NCI-H1694 treated with DMSO at 0.1 percent for 48 hours (cell line): Measurements from ENCODE around the gene DRAXIN.

Experiments used
- DNase-seq: peaks from one replicate; lab custom pipeline; 2025; lab: John Stamatoyannopoulos, UW

The DRAXIN gene

DNA sequence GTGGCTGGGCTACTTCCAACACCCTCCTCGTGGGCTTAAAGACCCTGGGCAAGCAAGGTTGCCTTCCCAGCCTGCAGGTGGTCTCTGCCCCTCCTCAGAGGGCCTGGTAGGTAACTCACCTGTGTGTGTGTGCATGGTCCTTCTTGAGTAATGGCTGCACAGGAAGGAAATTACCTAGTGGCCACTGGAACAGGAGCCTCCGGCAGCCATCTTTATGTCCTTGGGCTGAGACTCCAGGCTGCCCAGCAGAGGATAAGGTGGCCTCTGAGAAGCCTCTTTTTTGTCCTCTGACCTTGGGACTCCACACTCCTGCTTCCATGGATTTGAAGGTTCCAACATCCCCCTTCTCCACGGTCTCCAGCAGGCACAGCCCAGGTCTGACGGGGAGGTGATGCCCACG lies 20.0 kb downstream of the DRAXIN start:
- DNase-seq, result no peak

GRCh38 chr1:11712285-11712684 lies 20.8 kb downstream of the DRAXIN start:
- DNase-seq, result no peak

GRCh38 chr1:11713095-11713494 lies 21.6 kb downstream of the DRAXIN start:
- no peak for DNase-seq

- no peak for DNase-seq
Observed at GRCh38 chr1:11714831-11715575, 23.5 kb downstream of the DRAXIN start.

- DNase-seq, result peak; percentile 24
Observed at GRCh38 chr1:11719313-11720032, 28.0 kb downstream of the DRAXIN start.

DNA sequence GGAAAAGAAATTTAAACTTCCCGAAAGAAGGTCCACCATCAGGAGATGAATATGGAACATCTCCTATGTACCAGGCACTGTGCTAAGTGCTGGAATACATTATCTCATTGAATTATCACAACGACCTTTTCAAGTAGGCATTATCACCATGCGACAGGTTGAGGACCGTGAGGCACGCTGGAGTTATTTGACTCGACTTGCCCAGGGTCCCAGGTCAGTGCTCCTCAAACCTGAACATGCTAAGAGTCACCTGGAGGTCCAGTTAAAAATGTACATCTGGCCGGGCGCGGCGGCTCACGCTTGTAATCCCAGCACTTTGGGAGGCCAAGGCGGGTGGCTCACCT lies 28.5 kb downstream of the DRAXIN start:
- DNase-seq, result no peak

DNA sequence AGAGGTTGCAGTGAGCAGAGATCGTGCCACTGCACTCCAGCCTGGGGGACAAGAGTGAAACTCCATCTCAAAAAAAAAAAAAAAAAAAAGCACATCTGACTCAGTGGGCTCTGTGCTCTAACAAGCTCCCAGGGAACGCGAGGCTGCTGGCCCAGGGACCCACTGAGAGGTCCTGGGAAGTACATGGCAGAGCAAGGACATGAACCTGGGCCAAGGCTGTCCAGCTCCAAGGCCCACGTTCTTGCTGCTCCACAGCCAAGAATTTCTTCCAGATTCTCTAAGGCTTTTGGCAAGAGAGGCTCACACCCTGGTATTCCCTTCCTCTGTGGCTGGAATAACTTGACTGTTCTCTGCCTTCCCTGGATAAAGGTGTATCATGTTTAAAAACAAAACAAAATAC lies 29.0 kb downstream of the DRAXIN start:
- no peak for DNase-seq

- no peak for DNase-seq
Observed at GRCh38 chr1:11721311-11721710, 29.8 kb downstream of the DRAXIN start.

GRCh38 chr1:11722538-11722937 lies 31.0 kb downstream of the DRAXIN start:
- no peak for DNase-seq

GRCh38 chr1:11725616-11726015 lies 34.1 kb downstream of the DRAXIN start:
- DNase-seq, result no peak

DNA sequence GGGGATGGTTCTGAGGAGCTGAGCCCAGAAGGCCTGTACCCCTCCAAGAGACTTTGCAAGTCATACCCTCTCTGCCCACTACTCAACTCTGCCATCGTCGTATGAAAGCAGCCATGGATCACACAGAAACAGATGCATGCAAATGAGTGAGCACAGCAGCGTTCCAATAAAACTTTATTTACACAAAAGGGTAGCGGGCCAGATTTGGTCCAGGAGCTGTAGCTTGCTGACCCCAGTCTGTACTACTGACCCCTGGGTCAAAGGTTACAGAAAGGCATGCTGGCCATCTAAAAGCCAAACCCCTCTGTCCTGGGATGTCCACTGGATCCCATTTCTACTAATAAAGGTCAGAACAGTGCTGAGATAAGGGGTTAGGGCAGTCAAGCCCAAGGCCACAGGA lies 35.6 kb downstream of the DRAXIN start:
- no peak for DNase-seq

GRCh38 chr1:11728126-11728806 lies 36.8 kb downstream of the DRAXIN start:
- DNase-seq, result no peak

DNA sequence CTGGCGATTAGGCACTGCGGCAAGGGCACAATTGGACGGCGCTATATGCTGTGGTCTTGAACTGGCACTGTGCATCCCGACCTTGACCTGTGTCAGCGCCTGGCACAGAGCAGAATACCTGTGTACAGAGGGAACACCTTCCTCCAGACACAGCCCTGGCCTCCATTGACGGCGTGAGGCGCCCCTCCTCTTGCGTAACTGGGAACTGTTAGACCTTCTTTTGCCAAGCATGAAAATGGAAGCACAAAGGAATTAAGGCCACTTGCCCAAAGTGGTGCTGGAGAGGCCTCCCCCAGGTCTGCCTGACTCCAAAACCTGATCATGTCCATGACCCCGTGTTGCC lies 37.6 kb downstream of the DRAXIN start:
- no peak for DNase-seq

GRCh38 chr1:11729498-11730428 lies 38.3 kb downstream of the DRAXIN start:
- no peak for DNase-seq

DNA sequence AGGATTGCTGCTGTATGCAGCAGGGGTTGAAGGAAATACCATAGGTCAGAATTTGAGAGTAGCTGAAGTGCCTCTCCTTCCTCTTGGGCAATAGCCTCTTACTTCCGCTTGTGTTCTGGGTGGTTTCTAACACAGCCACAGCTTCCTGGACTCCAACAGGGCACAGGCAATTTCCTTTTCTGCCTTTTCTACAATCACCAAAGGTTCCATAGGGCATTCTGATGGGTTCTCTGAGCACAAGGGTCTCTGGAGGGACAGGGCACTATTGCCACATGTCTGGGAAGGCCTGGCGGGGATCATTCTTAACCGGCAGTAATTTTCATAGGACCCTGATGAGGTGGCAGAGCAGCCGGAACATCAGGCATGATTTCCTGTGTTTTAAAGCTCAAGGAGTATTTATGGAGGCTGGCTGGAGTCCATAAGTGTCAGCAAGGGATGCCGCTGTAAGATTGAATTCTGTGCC lies 39.0 kb downstream of the DRAXIN start:
- no peak for DNase-seq

DNA sequence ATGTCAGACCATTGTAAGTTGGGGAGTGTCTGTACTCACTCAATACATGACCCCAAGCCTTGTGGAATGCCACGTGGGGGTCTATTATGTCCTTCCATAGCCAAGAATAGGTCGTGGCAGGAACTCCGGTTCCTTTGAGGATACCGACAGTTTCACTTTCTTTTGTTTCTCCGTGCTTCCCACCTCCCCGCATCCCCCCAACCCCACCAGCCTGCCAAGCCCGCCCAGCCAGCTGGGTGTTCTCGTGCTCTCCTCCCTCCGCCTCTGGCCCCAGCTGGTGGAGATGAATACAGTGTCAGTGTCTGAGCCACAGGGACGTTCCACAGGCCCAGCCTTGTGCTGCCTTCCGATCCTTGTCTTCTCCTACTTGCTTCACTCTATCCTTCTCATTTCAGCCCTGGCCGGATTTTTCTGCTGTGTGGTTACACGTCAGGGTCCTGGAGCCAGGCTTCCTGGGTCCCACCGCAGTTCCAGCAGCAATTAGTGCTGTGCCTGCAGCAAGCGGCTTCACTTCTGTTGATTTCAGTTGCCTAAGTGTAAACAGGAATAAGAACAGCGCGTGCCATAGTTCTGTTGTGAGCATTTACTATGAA lies 40.3 kb downstream of the DRAXIN start:
- DNase-seq, result peak; percentile 76

DNA sequence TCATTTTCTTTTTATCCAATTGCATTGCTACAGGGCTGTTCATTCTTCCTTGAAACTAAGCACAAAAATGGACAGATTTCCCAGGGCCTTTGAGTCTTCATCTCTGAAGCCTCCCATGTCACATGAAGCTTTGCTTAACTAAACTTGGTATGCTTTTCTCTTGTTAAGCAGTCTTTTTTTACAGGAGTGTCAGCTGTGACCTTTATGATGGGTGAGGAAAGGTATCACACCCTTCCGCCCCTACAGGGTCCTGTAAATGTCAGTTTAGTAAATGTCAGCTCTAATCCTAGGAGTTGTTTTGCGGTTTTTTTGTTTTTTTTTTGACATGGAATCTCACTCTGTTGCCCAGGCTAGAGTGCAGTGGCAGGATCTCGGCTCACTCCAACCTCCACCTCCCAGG lies 41.8 kb downstream of the DRAXIN start:
- no peak for DNase-seq

GRCh38 chr1:11735531-11735853 lies 44.0 kb downstream of the DRAXIN start:
- no peak for DNase-seq

GRCh38 chr1:11735854-11736745 lies 44.6 kb downstream of the DRAXIN start, which contains the start of gene AGTRAP:
AGTRAP (plus strand) TSS chr1:11736136; CDS start chr1:11736209, 73 bp downstream.
- no peak for DNase-seq

DNA sequence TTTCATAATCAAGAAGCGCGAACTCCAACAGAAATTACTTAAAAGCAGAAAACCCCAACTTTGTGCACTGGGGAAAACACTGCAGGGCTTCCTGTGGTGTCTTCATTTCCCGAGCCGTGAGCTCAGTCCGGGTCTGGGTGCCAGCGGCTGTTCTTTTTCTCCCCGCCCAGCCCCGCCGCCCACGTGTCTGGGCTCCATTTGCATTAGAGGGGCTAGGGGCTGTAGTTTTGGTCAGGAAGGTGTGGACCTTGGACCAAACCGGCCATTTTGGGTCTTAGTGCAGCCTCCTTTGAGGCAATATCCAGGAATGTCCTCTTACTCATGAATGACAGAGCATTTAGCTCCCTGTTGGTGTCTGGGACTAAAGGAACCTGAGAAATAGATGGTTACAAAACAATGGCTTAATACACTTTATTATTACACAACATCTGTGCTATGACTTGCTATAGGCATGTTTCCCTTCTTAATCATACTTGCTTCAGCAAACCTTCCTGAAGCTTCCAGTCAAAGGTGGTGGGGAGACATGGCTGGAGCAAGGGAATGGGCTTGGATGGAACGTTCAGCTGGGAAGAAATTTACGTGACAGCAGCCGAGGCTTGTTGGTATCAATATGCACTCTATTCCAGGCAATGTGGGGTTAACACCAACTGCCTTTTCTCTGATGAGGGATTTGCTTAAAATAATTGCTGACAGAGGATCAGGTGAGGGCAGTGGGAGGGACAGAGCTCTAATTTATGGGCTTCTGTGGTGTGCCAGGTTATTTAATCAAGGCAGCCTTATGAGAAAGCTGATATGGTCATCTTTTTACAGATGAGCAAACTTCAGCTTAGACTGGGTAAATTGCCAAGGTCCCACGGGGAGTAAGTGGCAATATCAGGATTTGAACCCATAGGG lies 45.5 kb downstream of the DRAXIN start:
- no peak for DNase-seq
